Glutamatergic neuron (in vitro differentiated cells): ENCODE data around the gene OPA1. TPM values are rescaled to one million over a fixed set of nuclear protein-coding genes. Genes with fewer than 3 reads are reported as not detected.

Experiments
- DNase-seq: peaks from one replicate; pipeline ENCODE4 v3.0.0; 2022
- H3K27ac Mint-ChIP-seq: one replicate; pipeline ENCODE4 v1.8.0; 2020; ENCODE audit warnings: mild to moderate bottlenecking, mixed read lengths, inconsistent platforms; ENCODE audit not compliant: unreplicated experiment
- H3K27me3 Mint-ChIP-seq: one replicate; pipeline ENCODE4 v1.8.0; 2020; ENCODE audit warnings: mild to moderate bottlenecking, moderate library complexity, mixed read lengths, inconsistent platforms; ENCODE audit not compliant: unreplicated experiment
- H3K36me3 Mint-ChIP-seq: one replicate; pipeline ENCODE4 v1.8.0; 2020; ENCODE audit warnings: mild to moderate bottlenecking, mixed read lengths, inconsistent platforms; ENCODE audit not compliant: unreplicated experiment
- H3K4me1 Mint-ChIP-seq: one replicate; pipeline ENCODE4 v1.8.0; 2020; ENCODE audit warnings: mild to moderate bottlenecking, low read depth, mixed read lengths, inconsistent platforms; ENCODE audit not compliant: unreplicated experiment
- H3K4me3 Mint-ChIP-seq: one replicate; pipeline ENCODE4 v1.8.0; 2020; ENCODE audit warnings: mild to moderate bottlenecking, mixed read lengths, inconsistent platforms; ENCODE audit not compliant: unreplicated experiment
- H3K9me3 Mint-ChIP-seq: one replicate; pipeline ENCODE4 v1.8.0; 2020; ENCODE audit warnings: mild to moderate bottlenecking, moderate library complexity, mixed read lengths, inconsistent platforms; ENCODE audit not compliant: unreplicated experiment
- CTCF ChIP-seq: fragments of 200-600 bp; sonication (generic); IDR thresholded peaks from one replicate; pipeline ENCODE4 v1.5.0; 2021; ENCODE audit not compliant: partially characterized antibody, unreplicated experiment
- total RNA-seq: library from RNA; stranded (reverse); fragmentation: NEBNext Ultra II Directional; extraction: Animal tissue kit (Norgen Biotek cat#: 25700); gene quantifications from one replicate; pipeline ENCODE4 v1.2.1, GENCODE V29; 2021; ENCODE audit not compliant: unreplicated experiment

Gene OPA1
- total RNA-seq, 1 donor from 2014 or later: 122 TPM

DNA sequence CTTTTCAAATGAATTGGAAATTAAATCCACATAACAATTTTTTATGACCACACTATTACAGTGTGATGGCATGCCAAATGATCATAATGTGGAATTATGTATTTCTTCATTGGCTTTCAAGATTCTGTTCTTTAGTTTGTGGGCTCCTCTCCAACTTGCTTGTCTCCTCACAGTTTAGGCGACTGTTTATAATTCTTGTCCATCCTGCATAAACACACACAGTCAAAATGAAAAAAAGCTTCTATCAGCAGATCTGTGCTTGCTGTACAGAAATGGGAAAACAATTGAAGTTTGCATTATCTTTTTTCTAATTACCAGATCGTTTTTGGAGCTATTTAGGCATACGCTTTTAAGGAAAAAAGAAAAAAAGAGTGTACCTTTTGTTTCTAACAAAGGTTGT lies 37.0 kb downstream of the OPA1 start:
- H3K4me3 Mint-ChIP-seq: no peak overlapping the region

GRCh38 chr3:193637831-193638230 lies 44.8 kb downstream of the OPA1 start:
- no peak for DNase-seq
- no peak overlapping the region for H3K27ac Mint-ChIP-seq
- no peak overlapping the region for H3K4me3 Mint-ChIP-seq
- no peaks in the 10 kb centered on the region for H3K27me3 Mint-ChIP-seq
- no peaks in the 10 kb centered on the region for H3K36me3 Mint-ChIP-seq
- no peaks in the 10 kb centered on the region for H3K9me3 Mint-ChIP-seq
- TF ChIP-seq CTCF: no peak
- no peaks in the 10 kb centered on the region for H3K4me1 Mint-ChIP-seq

More for the DNA sequence above, 37.0 kb downstream of the OPA1 start:
- Mint-ChIP-seq H3K4me1 (no peaks in the 10 kb centered on the region), H3K27ac (no peak overlapping the region), H3K9me3 (no peaks in the 10 kb centered on the region), H3K36me3 (no peaks in the 10 kb centered on the region), H3K27me3 (no peaks in the 10 kb centered on the region)
- no peak for TF ChIP-seq CTCF
- no peak for DNase-seq

GRCh38 chr3:193638833-193639232 lies 45.8 kb downstream of the OPA1 start:
- Mint-ChIP-seq H3K36me3 (no peaks in the 10 kb centered on the region), H3K27ac (no peak overlapping the region), H3K27me3 (no peaks in the 10 kb centered on the region), H3K4me3 (no peak overlapping the region), H3K9me3 (no peaks in the 10 kb centered on the region), H3K4me1 (no peaks in the 10 kb centered on the region)
- DNase-seq: no peak
- TF ChIP-seq CTCF: no peak

DNA sequence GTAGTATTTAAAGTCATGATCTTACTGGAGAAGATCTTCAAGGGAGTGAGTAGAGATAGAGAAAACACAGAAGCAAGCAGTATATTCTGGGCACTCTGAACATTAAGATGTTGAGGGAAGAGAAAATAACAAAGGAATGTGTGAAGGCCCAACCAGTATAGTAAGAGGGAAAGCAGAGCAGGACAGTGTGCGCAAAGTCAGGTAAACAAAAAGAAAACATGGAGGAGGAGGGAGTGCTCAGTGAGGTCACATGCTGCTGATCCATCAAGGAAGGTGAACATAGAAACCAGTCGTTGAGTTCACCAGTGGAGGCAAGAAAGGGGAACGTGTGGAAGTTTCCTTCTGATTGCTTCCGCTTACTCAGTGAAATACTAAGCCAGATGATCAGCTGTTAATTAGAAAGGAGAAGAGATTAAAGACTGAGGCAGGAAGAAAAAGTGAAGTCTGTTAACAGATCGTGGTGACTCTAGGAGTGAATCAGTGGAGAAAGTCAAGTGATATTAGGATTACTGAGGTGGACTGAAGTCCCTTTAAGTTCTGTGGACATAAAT lies 47.2 kb downstream of the OPA1 start:
- TF ChIP-seq CTCF: no peak

DNA sequence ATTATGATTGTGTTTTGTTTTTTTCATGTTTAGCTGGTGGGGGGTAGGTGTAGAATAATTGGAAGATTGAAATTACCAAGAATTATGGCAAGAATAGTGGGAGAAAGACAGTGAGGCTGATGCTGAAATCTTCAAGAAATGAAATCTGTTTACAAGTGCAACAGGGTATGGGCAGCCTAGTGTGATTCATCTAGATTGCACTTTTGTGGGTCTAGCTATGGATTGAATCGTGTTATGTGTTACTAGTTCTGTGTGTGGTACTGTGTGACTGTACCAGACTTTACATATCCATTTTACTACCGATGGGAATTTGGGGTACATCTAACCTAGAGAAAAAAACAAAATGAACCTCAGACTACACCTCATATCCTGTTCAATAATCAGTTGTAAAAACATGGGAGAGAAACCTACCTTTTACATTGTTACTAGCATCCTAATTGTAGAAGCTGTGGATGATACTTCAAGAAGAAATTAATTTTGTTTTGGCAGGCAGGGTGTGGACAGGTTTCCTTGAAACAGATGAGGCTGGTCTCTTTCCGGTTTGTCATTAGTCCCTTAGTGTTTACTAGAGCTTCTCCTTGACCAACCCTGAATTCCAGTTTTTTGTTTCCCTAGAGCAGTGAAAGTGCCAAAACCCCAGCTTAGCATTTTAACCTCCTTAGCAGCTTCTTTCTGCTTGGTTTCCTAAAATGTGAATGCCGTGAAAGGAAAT lies 47.9 kb downstream of the OPA1 start:
- no peak for TF ChIP-seq CTCF
- Mint-ChIP-seq H3K27ac (no peak overlapping the region), H3K9me3 (no peaks in the 10 kb centered on the region), H3K36me3 (no peaks in the 10 kb centered on the region), H3K4me3 (no peak overlapping the region), H3K4me1 (no peaks in the 10 kb centered on the region), H3K27me3 (no peaks in the 10 kb centered on the region)
- DNase-seq: no peak

More for the DNA sequence above, 47.2 kb downstream of the OPA1 start:
- DNase-seq: no peak
- Mint-ChIP-seq H3K36me3 (no peaks in the 10 kb centered on the region), H3K9me3 (no peaks in the 10 kb centered on the region), H3K27me3 (no peaks in the 10 kb centered on the region), H3K27ac (no peak overlapping the region), H3K4me3 (no peak overlapping the region), H3K4me1 (no peaks in the 10 kb centered on the region)
